HG02852 (cell line): ENCODE data around the gene CORO6.

Experiments
- ATAC-seq: cut with Tn5 transposase; IDR thresholded peaks from one replicate; pipeline ENCODE4 v1.9.1; 2021; ENCODE audit warnings: mild to moderate bottlenecking, moderate library complexity; ENCODE audit not compliant: unreplicated experiment

Gene CORO6

DNA sequence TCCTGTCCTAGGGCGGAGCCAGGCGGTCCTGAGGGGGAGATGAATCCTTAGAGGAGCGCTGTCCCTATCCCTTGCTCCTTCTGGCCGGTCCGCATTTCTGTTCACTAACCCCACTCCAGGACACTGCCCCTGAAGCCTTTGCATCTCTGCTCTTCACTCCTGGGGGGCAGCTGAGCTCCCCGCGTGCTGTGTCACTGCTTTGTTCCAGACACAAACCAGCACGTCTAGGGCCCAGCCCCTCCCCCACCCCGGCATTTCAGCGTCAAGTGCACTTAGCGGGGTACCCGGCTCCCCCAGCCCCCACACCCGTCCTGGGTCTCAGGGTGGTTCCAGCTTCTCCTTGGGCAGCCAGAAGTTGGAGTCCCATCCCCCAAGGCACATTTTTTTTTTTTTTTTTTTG, 8.9 kb downstream of the CORO6 start:
- no peak for ATAC-seq

DNA sequence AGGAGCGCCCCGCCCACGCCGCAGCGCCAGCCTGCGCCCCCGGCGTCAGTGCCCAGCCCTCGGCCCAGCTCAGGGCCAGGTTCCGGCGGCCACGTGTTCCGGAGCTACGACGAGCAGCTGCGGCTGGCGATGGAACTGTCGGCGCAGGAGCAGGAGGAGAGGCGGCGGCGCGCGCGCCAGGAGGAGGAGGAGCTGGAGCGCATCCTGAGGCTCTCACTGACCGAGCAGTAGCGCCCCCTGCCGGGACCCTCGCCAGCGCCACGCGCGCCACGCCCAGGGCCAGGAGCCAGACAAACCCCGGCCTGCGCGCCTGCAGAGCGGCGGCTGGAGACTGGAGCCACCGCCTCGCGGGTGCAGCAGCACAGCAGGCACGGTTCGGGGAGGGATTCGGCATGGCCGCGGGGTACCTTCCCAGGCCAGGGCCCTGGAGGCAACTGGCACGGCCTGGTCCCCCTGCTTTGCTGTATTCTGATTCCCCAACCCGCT, 9.3 kb downstream of the CORO6 start:
- no peak for ATAC-seq

DNA sequence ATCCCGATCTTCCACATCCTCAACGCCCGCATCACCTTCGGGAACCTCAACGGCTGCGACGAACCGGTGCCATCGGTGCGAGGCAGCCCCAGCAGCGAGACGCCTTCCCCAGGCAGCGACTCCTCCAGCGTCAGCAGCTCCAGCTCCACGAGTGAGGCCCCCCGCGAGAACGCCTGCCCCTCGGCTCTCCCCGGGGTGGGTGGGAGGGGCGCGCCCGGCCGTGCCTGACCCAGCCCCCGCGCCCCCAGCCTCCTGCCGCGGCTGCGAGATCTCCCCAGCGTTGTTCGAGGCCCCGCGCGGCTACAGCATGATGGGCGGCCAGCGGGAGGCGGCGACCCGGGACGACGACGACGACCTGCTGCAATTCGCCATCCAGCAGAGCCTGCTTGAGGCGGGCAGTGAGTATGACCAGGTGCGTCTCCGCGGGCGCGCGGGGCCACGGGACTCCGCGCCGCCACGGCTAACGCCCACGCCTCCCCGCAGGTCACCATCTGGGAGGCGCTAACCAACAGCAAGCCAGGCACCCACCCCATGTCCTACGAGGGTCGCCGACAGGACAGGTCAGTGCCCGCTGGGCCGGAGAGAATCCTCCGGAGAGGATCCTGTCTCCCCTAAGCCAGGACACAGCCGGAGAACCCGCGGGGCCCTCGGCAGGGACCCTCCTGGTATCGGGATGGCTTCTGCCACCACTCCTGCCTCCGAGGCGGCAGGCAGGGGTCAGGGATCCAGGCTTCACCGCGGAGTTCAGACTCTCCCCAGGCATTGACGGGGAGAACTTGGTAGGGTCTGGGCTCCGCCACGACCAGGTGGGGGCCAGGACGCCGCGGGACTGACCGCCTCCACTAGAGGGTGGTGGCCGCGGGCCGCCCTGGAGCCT, 10.1 kb downstream of the CORO6 start:
- no peak for ATAC-seq

DNA sequence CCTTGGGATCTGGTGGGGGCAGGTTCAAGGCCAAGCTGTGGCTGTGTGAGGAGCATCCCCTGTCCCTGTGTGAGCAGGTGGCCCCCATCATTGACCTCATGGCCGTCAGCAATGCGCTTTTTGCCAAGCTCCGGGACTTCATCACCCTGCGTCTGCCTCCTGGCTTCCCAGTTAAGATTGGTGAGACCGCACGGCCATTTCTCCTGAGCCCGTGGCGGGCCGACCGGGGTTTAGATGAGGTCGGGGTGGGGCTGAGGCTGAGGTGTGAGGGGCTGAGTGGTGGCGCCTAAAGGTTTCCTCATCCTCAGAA, 10.7 kb downstream of the CORO6 start:
- no peak for ATAC-seq

DNA sequence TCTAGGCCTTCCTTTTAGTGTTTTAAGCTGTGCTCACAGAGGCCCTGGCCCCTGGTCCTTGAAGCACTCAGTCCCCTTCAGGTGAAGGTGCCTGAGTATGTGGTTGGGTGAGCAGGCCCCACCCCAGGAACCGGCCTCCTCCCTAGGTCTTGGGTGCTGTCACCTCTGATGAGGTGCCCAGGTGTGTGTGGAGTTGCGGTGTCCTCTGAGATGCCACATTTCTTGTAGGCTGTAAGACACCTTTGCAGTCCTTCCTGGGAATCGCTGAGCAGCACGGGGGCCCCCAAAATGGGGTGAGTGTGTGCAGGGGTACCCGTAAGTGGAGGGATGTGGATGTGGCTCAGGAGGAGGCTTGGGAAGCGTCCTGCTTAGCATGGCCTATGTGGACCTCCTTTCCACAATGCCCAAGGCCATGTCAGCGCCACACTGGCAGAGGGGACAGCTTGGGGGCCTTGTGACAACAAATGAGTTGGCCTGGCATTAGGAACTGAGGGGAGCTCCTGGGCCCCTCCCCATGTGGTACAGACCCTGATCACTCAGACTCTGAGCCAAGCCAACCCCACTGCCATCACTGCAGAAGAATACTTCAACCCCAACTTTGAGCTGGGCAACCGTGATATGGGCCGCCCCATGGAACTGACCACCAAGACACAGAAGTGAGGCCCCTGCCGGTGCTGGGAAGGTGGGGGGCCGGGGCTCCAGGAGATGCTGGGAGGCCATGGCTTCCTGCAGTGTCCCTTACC, 11.2 kb downstream of the CORO6 start:
- ATAC-seq, result no peak

DNA sequence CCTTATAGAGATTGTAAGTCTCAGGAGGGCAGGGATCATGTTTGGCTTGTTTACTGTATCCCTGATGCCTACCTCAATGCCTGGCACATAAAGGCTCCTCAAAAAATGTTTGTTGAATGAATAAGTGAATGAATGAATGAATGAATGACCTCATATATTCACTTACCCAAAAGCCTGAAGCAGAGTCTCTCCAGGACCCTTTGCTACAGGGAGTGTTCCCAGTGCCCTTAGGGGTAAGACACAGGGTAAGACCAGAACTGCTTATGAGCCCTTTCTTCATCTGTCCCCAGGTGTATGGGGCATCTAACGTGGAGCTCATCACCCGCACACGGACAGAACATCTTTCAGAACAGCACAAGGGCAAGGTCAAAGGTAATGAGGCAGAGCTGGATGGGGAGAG, 12.3 kb downstream of the CORO6 start:
- no peak for ATAC-seq

DNA sequence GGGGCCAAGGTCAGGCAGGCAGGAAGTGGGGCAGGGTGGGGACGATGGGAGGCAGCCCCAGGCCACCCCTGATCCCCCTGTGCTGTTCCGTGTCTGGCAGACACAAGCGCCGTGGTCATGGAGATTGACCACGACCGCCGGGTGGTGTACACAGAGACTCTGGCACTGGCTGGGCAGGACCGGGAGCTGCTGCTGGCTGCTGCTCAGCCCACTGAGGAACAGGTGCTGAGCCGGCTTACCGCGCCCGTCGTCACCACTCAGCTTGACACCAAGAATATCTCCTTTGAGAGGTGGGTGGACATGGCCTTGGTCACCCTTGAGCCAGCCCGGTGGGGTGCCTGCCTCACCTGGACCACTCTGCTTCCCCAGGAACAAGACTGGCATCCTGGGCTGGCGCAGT, 13.7 kb downstream of the CORO6 start:
- ATAC-seq, result no peak

DNA sequence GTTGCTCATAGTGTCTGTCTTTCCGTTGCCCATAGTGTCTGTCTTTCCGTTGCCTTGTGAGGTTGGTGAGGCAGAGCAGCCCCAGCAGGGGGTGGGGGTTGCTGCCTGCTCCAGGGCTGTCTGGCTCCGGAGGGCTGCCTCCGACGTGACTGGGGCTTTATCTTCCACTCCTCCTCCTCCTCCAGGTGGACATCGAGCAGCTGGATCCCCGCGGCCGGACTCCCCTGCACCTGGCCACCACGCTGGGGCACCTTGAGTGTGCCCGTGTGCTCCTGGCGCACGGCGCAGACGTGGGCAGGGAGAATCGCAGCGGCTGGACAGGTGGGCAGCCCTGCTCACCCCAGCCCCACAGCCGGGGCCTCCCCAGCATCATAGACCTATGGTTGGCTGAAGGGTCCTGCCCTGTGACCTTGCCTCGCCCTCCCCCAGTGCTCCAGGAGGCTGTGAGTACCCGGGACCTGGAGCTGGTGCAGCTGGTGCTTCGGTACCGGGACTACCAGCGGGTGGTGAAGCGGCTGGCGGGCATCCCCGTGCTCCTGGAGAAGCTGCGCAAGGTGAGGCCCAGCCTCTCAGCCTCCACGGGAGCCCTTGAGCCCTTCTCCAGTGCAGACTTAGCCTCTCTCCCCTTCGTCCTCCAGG, 15.0 kb downstream of the CORO6 start:
- ATAC-seq, result no peak

DNA sequence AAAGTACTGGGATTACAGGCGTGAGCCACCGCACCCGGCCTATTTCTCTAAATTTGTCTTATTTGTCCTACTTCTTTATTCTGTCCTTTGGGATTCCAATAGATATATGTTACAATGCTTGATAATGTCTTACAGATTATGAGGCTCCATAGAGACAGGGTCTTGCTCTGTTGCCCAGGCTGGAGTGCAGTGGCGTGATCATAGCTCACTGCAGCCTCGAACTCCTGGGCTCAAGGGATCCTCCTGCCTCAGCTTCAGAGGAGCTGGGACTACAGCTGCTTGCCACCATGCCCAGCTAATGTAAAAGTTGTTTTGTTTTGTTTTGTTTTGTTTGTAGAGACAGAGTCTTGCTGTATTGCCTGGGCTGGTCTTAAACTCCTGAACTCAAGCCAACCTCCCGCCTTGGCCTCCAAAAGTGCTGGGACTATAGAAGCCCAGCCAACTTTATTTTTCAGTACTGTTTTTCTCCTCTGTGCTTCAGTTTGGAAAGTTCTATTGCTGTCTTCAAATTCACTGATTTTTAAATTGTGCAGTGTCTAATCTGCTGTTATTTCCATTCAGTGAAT, 19.5 kb downstream of the CORO6 start:
- no peak for ATAC-seq

DNA sequence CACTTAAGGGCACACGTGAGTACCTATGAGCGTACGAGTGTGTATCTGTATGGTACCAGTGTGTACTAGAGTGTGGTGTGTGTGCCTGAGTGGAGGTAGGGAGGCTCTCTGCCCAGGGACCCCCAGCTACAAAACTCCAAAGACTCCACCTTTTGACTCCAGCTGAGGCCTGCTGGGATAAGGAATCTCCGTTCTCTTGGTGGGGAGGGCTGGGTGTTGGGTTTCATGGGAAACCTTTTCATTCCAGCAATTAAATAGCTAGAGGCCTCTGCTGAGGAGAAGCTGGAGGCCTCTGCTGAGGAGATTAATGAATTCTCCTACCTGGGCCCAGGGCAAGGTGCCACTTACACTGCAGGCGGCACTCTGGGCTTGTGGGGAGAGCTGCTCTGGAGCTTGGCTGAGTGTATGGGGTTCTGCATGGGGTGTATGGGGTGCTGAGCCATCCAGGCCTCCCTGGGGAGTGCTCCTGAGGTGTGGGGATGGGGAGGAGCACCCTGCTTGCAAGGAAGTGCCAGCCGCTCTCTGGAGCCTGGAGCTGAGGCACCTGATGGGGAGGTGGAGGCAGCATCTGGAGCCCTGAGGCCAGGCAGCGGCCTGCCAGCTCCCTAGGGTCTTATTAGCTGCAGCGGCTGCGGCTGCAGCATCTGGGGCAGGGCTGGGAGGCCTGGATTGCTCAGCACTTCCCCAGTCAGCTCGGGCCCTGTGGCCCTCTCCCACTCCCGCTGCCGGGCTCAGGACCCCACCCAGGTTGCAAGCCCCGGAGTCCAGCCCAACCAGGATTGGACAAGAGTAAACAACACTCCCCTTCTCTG, 25.1 kb downstream of the CORO6 start:
- no peak for ATAC-seq

DNA sequence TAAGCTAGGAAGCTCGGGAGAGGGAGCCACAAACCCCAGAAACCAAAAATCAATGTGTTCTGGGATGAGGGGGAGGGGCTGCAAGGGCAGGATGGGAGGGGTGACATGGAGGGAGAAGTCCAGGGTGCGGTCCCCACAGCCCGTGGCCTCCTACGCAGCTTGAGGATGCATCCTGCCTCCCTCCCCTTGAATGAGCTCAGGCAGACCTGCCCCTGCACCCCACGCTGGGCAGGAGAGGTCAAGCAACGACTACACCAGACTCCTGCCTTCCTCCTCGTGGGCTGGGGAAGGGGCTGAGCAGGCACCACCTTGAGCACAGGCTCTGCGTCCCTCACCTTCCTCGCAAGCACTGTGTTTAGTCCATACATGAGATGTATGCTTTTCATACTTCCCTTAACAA, 25.9 kb downstream of the CORO6 start:
- no peak for ATAC-seq

DNA sequence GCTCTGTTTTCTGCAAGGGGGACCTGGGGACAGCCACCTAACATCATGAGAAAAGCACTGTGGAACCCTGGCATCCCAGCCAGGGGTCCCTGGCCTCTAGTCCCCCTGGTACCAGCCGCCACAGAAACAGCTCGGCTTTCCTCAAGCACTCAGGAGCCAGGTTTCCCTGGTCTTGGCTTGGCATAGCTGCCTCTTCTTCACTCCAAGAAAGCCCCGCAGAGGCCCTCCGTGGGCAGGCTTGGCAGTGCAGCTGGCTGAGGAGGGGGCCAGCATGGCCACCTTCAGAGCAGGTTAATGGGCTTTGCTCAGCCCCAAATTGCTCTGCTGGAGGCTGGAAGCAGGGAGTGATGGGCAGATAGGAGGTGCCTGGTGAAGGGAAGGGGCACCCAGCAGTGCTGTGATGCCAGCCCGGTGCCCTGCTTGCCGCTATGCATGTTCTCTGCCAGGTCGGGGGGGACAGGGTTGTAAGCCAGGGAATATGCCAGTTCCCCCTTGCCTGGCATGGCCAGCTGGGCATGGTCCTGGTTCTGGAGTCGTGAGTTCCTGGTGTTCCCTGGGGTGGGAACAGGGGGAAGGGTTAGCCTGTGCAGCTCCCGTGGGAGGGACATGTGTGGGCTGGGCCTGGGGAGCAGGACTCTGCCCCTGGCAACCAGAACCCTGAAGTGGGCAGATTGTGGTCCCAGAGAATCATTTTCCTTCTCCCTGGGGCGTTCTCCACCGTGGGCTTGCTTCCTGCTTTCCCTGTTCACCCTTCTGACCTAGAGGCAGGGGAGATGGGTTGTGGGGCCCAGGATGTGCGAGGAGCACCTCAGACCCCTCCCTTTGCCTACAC, 26.6 kb downstream of the CORO6 start:
- no peak for ATAC-seq

DNA sequence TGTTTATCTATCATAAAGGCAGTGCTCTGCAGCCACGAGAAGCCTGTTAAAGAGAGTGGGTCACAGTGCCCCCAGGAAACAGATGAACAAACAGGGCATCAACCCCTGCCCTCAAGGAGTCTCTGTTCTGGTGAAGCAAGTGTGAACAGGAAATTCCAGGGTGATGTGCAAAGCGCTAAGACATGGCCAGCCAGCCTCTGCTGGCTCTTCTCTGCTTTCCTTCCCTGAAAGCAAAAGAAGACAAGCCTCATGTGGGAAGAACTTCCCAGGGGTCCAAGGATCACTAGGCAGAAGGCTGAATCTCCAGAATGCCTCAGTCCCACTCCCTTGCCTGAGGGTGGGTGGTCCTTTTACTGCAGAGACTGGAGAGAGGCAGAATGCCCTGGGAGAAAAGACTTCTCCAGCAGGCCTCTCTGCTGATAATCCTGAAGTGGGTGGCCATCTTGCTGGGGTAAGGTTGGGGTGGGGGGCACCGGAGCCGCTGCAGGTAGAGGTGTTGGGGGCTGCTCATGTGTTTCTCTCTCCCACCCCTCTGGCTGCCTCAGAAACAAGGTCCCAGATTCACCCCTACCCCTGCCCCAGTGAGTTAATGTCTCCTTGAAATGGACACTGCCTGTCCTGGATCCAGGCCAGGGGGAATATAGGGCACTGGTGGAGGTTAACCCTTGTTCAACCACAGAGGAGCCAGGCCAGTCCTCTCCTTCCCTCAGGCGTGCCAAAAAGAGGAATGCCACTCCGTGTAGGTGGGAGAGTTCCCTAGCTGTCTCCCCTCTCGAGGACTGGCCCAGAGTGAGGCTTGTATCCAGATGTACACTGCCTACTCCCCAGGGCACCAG, 27.4 kb downstream of the CORO6 start:
- ATAC-seq, result no peak

DNA sequence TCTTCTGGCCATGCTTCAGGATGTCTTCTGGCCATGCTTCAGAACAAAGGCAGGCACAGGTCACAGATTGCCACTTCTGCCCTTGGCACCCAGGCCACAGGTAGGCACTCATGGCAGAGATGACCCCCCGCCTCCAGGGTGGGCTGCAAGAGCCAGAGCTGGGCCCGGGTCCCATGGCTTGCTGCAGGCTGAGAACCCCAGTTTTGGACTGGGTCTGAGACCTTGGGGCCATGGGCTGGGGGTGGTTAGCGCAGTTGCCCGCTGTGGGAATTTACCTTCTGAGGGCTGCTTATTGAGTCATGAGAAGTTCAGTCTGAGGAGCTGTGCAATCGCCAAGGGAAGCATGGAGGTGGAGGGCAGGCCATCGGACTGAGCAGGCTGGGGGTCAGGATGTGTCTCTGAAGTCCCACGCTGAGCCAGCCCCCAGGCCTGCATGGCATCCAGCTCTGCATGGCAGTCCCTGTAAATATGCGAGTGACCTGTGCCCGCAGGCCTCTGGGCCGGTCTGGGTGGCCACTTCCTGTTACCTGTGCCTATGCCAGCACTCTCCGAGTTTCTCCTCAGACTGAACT, 28.1 kb downstream of the CORO6 start:
- ATAC-seq, result no peak

DNA sequence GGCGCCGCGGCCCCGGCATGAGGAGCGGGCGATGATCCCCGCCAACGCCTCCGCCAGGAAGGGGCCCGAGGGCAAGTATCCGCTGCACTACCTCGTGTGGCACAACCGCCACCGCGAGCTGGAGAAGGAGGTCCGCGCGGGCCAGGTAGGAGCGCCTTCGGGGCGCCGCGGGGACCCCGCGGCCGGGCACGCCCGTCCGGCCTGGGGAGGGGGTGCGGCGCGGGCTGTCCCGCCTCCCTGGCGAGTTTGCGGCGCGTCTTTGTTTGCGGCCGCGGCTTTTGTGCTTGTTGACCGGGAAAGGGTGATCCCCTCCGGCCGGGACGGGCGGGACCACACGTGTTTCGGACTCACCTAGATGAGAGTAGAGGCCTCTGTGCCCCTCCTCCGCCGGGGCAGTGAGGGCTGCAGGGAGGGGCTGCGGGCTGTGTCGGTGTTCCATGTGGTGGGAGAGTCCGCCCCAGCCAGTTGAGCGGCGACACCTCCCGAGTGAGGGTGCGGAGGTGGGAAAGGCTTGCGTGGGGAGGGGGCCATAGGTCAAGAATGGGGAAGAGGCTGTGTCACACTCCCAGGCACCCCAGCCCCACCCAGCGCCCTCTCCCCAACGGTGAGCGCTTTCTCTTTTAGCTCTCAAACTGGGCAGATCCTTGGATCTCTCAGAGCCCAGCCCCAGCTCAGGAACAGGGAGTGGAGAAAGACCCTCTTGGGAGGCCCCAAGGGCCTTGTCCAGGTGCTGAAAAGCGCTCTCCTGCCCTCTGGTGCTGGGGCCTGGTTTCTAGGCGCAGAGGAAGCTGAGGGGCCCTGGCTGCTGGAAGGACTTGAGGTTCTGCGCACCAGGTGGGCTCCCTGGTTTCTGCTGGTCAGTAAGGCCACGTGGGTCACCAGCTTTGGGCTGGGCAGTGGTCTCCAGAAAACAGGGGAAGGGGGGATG, 28.9 kb downstream of the CORO6 start:
- no peak for ATAC-seq

DNA sequence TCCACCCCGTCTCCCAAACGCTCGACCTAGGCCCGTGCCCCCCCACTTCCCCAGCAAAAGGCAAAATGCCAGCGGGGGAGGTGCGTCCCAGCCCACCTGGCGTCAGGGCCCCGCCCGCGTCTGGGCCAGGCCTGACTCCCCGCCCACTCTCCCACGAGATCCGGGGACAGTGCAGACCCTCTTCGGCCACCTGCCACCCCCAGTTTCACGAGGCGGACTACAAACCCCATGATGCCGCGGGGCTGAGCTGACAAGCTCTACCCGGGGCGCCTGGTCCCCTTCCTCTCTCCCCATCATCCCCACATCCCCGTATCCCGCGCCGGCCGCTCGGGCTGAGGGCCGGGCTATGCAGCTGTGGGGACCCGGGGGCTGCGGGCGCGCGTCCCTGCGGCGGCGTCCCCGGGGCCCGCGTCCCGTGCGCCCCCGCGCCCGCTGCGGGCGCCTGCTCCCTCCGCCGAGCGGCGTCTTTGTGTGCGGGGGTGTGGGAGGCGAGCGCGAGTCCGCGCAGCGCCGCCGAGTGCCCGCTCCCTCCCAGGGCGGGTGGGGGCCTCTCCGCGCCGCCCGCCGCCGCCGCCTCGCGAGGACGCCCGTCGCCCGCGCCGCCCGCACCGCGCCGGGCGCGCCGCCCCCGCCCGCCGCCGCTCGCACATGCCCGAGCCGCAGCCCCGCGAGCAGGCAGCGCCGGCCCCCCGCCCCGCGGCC, 29.7 kb downstream of the CORO6 start, which contains the start of gene ANKRD13B:
TSS of gene ANKRD13B (plus strand) at position 283 of the 702 bp plus-strand sequence. CDS start 490 bp downstream, outside the sequence.
- no peak for ATAC-seq
